ENCODE data around the gene MBP.

MBP gene

DNA sequence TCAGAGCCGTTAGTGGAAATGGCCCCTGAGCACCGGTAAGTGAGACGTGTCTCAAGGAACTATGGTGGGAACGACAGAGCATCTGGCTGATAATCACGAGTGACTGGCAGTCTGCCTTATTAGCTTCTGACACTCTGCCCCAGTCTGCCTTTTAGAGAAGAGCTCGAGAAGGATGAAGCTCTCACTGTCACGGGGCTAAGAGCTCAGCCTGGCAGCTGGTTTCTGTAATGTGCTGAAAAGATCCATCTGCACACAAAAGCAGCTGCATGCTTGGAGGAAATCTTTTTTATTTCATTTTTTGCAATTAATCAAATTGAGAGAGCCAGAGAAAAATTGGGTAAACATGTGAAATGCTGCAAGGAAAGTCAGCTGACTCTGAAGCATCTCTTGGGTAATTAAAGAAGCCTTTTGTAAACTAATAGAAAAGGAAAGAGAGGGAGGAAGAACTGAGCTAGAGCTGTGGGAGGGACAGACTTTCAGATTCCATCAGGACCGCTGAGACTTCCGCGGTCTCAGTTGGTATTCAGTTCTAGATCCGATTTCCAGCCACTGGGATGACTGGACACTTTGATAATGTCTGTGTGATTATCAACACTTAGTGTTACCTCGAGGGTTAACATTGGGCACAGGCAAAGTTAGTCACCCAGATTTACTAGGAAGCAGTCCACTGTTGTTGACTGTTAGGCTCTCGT, 24.4 kb downstream of the MBP start:
- H3K27ac ChIP-seq: peak overlapping the region; percentile 98
- H3K9me3 ChIP-seq: no peaks in the 10 kb centered on the region
- no peaks in the 10 kb centered on the region for H3K27me3 ChIP-seq
- peaks cover 85 to 99% of the 10 kb centered on the region in 2 experiments for H3K4me1 ChIP-seq (ENCODE audit: control insufficient read depth in 1 of 2, insufficient read depth in 1 of 2, low read depth in 1 of 2, low read length in 1 of 2)
- peak overlapping the region; percentile 25 to 39 for H3K4me3 ChIP-seq (ENCODE audit: low read depth in 1 of 2, low read length in 1 of 2)
- TF ChIP-seq, protein P1, sequence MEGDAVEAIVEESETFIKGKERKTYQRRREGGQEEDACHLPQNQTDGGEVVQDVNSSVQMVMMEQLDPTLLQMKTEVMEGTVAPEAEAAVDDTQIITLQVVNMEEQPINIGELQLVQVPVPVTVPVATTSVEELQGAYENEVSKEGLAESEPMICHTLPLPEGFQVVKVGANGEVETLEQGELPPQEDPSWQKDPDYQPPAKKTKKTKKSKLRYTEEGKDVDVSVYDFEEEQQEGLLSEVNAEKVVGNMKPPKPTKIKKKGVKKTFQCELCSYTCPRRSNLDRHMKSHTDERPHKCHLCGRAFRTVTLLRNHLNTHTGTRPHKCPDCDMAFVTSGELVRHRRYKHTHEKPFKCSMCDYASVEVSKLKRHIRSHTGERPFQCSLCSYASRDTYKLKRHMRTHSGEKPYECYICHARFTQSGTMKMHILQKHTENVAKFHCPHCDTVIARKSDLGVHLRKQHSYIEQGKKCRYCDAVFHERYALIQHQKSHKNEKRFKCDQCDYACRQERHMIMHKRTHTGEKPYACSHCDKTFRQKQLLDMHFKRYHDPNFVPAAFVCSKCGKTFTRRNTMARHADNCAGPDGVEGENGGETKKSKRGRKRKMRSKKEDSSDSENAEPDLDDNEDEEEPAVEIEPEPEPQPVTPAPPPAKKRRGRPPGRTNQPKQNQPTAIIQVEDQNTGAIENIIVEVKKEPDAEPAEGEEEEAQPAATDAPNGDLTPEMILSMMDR (IDR thresholded peaks at IDR 0.05): no peak
- peaks cover 60% of the 10 kb centered on the region for H3K36me3 ChIP-seq

- H3K4me3 ChIP-seq (ENCODE audit: low read depth in 1 of 2, low read length in 1 of 2): no peak overlapping the region
- peaks cover 85 to 99% of the 10 kb centered on the region in 2 experiments for H3K4me1 ChIP-seq (ENCODE audit: control insufficient read depth in 1 of 2, insufficient read depth in 1 of 2, low read depth in 1 of 2, low read length in 1 of 2)
- peak overlapping the region; percentile 98 for H3K27ac ChIP-seq
- H3K36me3 ChIP-seq: peaks cover 60% of the 10 kb centered on the region
- TF ChIP-seq, protein P1 (IDR thresholded peaks at IDR 0.05): no peak
- no peaks in the 10 kb centered on the region for H3K9me3 ChIP-seq
- no peaks in the 10 kb centered on the region for H3K27me3 ChIP-seq
Measured at GRCh38 chr18:77107292-77107691, 25.3 kb downstream of the MBP start.

- TF ChIP-seq, protein P1 (IDR thresholded peaks at IDR 0.05): no peak
- H3K27ac ChIP-seq: peak overlapping the region; percentile 98
- H3K36me3 ChIP-seq: peaks cover 64% of the 10 kb centered on the region
- H3K4me3 ChIP-seq (ENCODE audit: low read depth in 1 of 2, low read length in 1 of 2): peak overlapping the region in 1 of 2 experiments; percentile 30
- H3K27me3 ChIP-seq: no peaks in the 10 kb centered on the region
- peaks cover 85 to 99% of the 10 kb centered on the region in 2 experiments for H3K4me1 ChIP-seq (ENCODE audit: control insufficient read depth in 1 of 2, insufficient read depth in 1 of 2, low read depth in 1 of 2, low read length in 1 of 2)
- H3K9me3 ChIP-seq: no peaks in the 10 kb centered on the region
Measured at GRCh38 chr18:77106331-77106730, 26.3 kb downstream of the MBP start.

DNA sequence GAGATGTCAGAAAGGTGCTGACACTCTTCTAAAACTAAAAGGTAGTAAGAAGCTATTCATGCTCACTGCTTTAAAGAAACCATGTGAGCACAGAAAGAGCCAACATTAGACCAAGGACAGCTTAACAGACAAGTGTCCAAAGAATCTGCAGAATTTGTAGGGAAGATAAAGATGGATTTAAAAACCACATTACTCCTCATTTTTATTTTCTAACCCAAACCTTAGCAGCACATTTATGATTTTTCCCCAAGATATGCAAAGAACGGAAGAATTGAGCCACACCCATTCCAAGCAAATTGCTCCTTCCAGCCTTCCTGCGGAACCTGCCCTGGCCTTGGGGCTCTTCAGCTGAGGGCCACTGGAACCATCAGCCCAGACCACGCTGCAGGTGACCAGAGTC, 26.9 kb downstream of the MBP start:
- TF ChIP-seq, protein P1 (IDR thresholded peaks at IDR 0.05): no peak
- Histone ChIP-seq H3K27me3 (no peaks in the 10 kb centered on the region), H3K4me1 (ENCODE audit: control insufficient read depth in 1 of 2, insufficient read depth in 1 of 2, low read depth in 1 of 2, low read length in 1 of 2) (peaks cover 85 to 99% of the 10 kb centered on the region in 2 experiments), H3K36me3 (peaks cover 63% of the 10 kb centered on the region), H3K4me3 (ENCODE audit: low read depth in 1 of 2, low read length in 1 of 2) (peak overlapping the region in 1 of 2 experiments; percentile 30), H3K9me3 (no peaks in the 10 kb centered on the region), H3K27ac (peak overlapping the region; percentile 98)

DNA sequence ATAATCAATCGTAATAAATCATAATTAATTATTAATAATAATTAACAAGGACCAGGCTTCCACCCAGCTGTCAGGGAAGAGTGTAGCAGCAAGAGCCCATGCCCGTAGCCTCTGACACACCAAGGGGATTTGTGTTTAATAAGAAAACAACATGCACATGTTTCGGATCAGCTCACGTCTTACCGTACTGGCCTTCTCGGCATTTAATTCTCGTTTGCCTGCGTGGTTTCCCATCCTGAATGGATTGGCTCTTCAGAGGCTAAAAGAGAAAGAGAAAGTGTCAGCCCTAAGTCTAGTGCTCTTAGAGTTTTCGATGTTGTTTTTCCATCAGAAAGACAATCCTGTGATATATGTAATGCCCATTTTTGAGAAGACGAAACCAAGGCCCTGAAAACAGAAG, 27.6 kb downstream of the MBP start:
- TF ChIP-seq, protein P1 (IDR thresholded peaks at IDR 0.05): no peak
- Histone ChIP-seq H3K4me1 (ENCODE audit: control insufficient read depth in 1 of 2, insufficient read depth in 1 of 2, low read depth in 1 of 2, low read length in 1 of 2) (peaks cover 85 to 99% of the 10 kb centered on the region in 2 experiments), H3K27ac (peak overlapping the region; percentile 98), H3K36me3 (peaks cover 63% of the 10 kb centered on the region), H3K27me3 (no peaks in the 10 kb centered on the region), H3K9me3 (no peaks in the 10 kb centered on the region), H3K4me3 (ENCODE audit: low read depth in 1 of 2, low read length in 1 of 2) (no peak overlapping the region)

All from neutrophil (primary cell).